Neuronal stem cell (in vitro differentiated cells): ENCODE measurements around the gene COL6A2.

Experiments used
- DNase-seq: peaks from one replicate; pipeline ENCODE4 v3.0.0-alpha.2; 2013; ENCODE audit warnings: low spot score
- H2AFZ ChIP-seq: one replicate; pipeline ENCODE4 v1.6.1; 2013; ENCODE audit warnings: mild to moderate bottlenecking, low read length, inconsistent platforms
- H2AK5ac ChIP-seq: 2 replicates; pipeline ENCODE4 v1.6.1; 2013; ENCODE audit warnings: low read depth, mild to moderate bottlenecking, inconsistent platforms, low read length, moderate library complexity, mixed read lengths
- H2BK120ac ChIP-seq: 2 replicates; pipeline ENCODE4 v1.6.1; 2013; ENCODE audit warnings: low read depth, mild to moderate bottlenecking, inconsistent platforms, low read length, moderate library complexity, mixed read lengths
- H2BK12ac ChIP-seq: one replicate; pipeline ENCODE4 v1.6.1; 2013; ENCODE audit warnings: low read length, inconsistent platforms
- H2BK15ac ChIP-seq: 2 replicates; pipeline ENCODE4 v1.6.1; 2013; ENCODE audit warnings: mild to moderate bottlenecking, low read length, inconsistent platforms, mixed read lengths
- H2BK5ac ChIP-seq: one replicate; pipeline ENCODE4 v1.6.1; 2013; ENCODE audit warnings: inconsistent platforms, mild to moderate bottlenecking, low read length, moderate library complexity
- H3K14ac ChIP-seq: one replicate; pipeline ENCODE4 v1.6.1; 2013; ENCODE audit warnings: low read length, inconsistent platforms
- H3K18ac ChIP-seq: 2 replicates; pipeline ENCODE4 v1.6.1; 2013; ENCODE audit warnings: low read length, inconsistent platforms
- H3K23ac ChIP-seq: 2 replicates; pipeline ENCODE4 v1.6.1; 2013; ENCODE audit warnings: low read depth, mild to moderate bottlenecking, mixed read lengths, low read length, inconsistent platforms; ENCODE audit not compliant: poor library complexity
- H3K27ac ChIP-seq: replicated peaks from 3 replicates; pipeline ENCODE4 v1.5.1; 2013; ENCODE audit warnings: low read length, inconsistent platforms
- H3K27me3 ChIP-seq, 3 experiments: 2 replicates each; pipeline ENCODE4 v1.6.1; 2013; ENCODE audit warnings: low read length in 3 of 3, mild to moderate bottlenecking in 2 of 3, inconsistent platforms in 1 of 3, low read depth in 1 of 3, mixed read lengths in 1 of 3, moderate library complexity in 1 of 3; ENCODE audit not compliant: control insufficient read depth in 3 of 3, insufficient read depth in 3 of 3
- H3K36me3 ChIP-seq, 2 donors: replicated peaks in 1 of 2; 2 replicates each; pipeline ENCODE4 v1.6.1; 2013; ENCODE audit warnings: low read length in 2 of 2; ENCODE audit not compliant: control insufficient read depth in 2 of 2, insufficient read depth in 2 of 2
- H3K4ac ChIP-seq: 2 replicates; pipeline ENCODE4 v1.6.1; 2013; ENCODE audit warnings: inconsistent platforms, mild to moderate bottlenecking, low read length, moderate library complexity
- H3K4me1 ChIP-seq, 2 donors: 1 replicate in 1 of 2; 2 replicates in 1 of 2; pipeline ENCODE4 v1.6.1; 2013; ENCODE audit warnings: low read length in 2 of 2, low read depth in 1 of 2; ENCODE audit not compliant: control insufficient read depth in 2 of 2, insufficient read depth in 1 of 2
- H3K4me2 ChIP-seq: one replicate; pipeline ENCODE4 v1.6.1; 2013; ENCODE audit warnings: mild to moderate bottlenecking, low read length, inconsistent platforms; ENCODE audit not compliant: insufficient read depth, poor library complexity, severe bottlenecking
- H3K4me3 ChIP-seq, 2 donors: 2 replicates each; pipeline ENCODE4 v1.5.1; 2013; ENCODE audit warnings: low read length in 2 of 2, mild to moderate bottlenecking in 2 of 2, inconsistent platforms in 1 of 2, moderate library complexity in 1 of 2
- H3K79me1 ChIP-seq: one replicate; pipeline ENCODE4 v1.6.1; 2013; ENCODE audit warnings: low read depth, mild to moderate bottlenecking, inconsistent platforms, low read length, moderate library complexity
- H3K9ac ChIP-seq: one replicate; pipeline ENCODE4 v1.6.1; 2013; ENCODE audit warnings: mild to moderate bottlenecking, low read depth, low read length, inconsistent platforms; ENCODE audit not compliant: poor library complexity
- H3K9me3 ChIP-seq, 2 donors: replicated peaks in 1 of 2; 2 replicates each; pipeline versions ENCODE3 to v1.6.1; 2013; ENCODE audit warnings: low read length in 2 of 2, mild to moderate bottlenecking in 2 of 2, inconsistent platforms in 1 of 2, low read depth in 1 of 2, mixed read lengths in 1 of 2, moderate library complexity in 1 of 2; ENCODE audit not compliant: control insufficient read depth in 2 of 2, insufficient read depth in 1 of 2
- H4K8ac ChIP-seq: one replicate; pipeline ENCODE4 v1.6.1; 2013; ENCODE audit warnings: low read depth, mild to moderate bottlenecking, inconsistent platforms, low read length, moderate library complexity
- H4K91ac ChIP-seq: one replicate; pipeline ENCODE4 v1.6.1; 2013; ENCODE audit warnings: low read length, low read depth, mild to moderate bottlenecking, inconsistent platforms; ENCODE audit not compliant: poor library complexity
- WGBS, 2 donors: extraction: QIAGEN DNeasy Blood & Tissue Kit; methylation state at CpG; one replicate each; pipeline ENCODE4 v1.1.7; 2013; ENCODE audit warnings: missing lambda C conversion rate in 2 of 2, mixed read lengths in 1 of 2; ENCODE audit not compliant: insufficient read length in 2 of 2, insufficient replicate concordance in 1 of 2; ENCODE audit errors: extremely low coverage in 2 of 2; 5-methylcytosine and 5-hydroxymethylcytosine counted together

COL6A2 gene

GRCh38 chr21:46142582-46143473, 44.9 kb downstream of the COL6A2 start:
- no peak overlapping the region for H2AK5ac ChIP-seq
- WGBS, 2 donors = no CpG with 5 or more reads among the region's 21 CpGs
- H3K4me2 ChIP-seq = peak overlapping the region; percentile 22
- H3K14ac ChIP-seq = no peak overlapping the region
- no peak overlapping the region for H3K9ac ChIP-seq
- peaks cover 2% of the 10 kb centered on the region for H3K79me1 ChIP-seq
- H3K4ac ChIP-seq = no peak overlapping the region
- H2BK15ac ChIP-seq = no peak overlapping the region
- peaks cover 3 to 8% of the 10 kb centered on the region in 2 donors for H3K9me3 ChIP-seq
- no peak overlapping the region for H2BK120ac ChIP-seq
- H2BK12ac ChIP-seq = no peak overlapping the region
- H2BK5ac ChIP-seq = peak overlapping the region; percentile 24
- no peaks in the 10 kb centered on the region for H3K36me3 ChIP-seq
- H4K8ac ChIP-seq = no peak overlapping the region
- peaks cover 2 to 4% of the 10 kb centered on the region in 2 donors for H3K4me1 ChIP-seq
- H3K27ac ChIP-seq = no peak overlapping the region
- no peak for DNase-seq
- H3K4me3 ChIP-seq = no peak overlapping the region
- no peak overlapping the region for H3K23ac ChIP-seq
- H4K91ac ChIP-seq = no peak overlapping the region
- peaks cover 0 to 16% (median 6%) of the 10 kb centered on the region in 3 experiments for H3K27me3 ChIP-seq
- H2AFZ ChIP-seq = peak overlapping the region; percentile 69
- H3K18ac ChIP-seq = peak overlapping the region; percentile 64

GRCh38 chr21:46144464-46145070, 46.7 kb downstream of the COL6A2 start:
- Histone ChIP-seq H3K14ac (peak overlapping the region; percentile 95), H3K23ac (no peak overlapping the region), H3K4ac (no peak overlapping the region), H3K27ac (no peak overlapping the region), H3K4me3 (no peak overlapping the region), H3K4me1 (peaks cover 2 to 4% of the 10 kb centered on the region in 2 donors), H4K8ac (no peak overlapping the region), H2AFZ (no peak overlapping the region), H2BK5ac (no peak overlapping the region), H3K4me2 (no peak overlapping the region), H2BK15ac (no peak overlapping the region), H3K9me3 (peaks cover 3 to 8% of the 10 kb centered on the region in 2 donors), H3K79me1 (peaks cover 2% of the 10 kb centered on the region), H2AK5ac (peak overlapping the region; percentile 76), H3K18ac (peak overlapping the region; percentile 81), H4K91ac (no peak overlapping the region), H2BK120ac (no peak overlapping the region), H3K36me3 (no peaks in the 10 kb centered on the region), H3K27me3 (peaks cover 0 to 16% (median 5%) of the 10 kb centered on the region in 3 experiments), H2BK12ac (peak overlapping the region; percentile 75), H3K9ac (no peak overlapping the region)
- no peak for DNase-seq
- whole genome bisulfite sequencing, 2 donors = no CpG with 5 or more reads among the region's 4 CpGs

DNA sequence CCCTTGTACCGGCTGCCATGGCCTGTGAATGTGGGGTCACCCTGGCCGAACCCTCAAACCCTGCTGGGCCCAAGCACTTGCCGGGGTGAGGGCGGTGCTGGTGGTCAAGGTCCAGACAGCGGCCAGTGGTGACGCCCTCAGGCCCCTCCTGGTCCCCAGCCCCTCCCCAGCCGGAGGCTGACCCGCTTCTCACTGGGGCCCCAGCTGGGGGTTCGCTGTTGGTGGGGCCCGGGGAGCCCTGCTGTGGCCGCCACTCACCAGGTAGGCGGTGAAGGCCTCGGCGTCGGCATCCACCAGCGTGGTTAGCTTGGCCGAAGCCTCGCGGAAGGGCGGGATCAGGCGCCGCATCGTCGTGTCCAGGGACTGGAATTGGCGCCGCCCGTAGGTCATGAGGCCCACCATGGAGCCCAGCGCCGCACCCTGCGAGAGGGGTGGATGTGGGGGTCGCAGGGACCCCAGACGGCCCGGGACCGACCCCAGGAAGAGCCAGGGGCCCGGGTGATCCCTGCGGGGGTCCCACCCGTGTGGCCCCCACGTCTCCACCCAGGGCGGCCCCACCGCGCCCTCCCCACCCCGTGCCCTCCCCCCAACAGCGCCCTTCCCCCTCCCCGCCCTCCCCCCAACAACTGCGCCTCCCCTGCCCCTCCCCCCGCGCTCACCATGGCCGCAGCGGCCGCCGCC, 47.4 kb downstream of the COL6A2 start:
- Histone ChIP-seq H3K4me2 (no peak overlapping the region), H3K27ac (no peak overlapping the region), H2BK120ac (no peak overlapping the region), H2AFZ (no peak overlapping the region), H3K23ac (no peak overlapping the region), H3K9me3 (peaks cover 2 to 8% of the 10 kb centered on the region in 2 donors), H3K18ac (peak overlapping the region; percentile 56), H3K36me3 (no peaks in the 10 kb centered on the region), H2AK5ac (peak overlapping the region; percentile 76), H3K4me1 (peaks cover 3 to 4% of the 10 kb centered on the region in 2 donors), H2BK15ac (no peak overlapping the region), H3K9ac (no peak overlapping the region), H4K8ac (no peak overlapping the region), H3K4ac (no peak overlapping the region), H3K27me3 (peaks cover 0 to 15% (median 0%) of the 10 kb centered on the region in 3 experiments), H3K4me3 (no peak overlapping the region), H3K79me1 (peaks cover 2% of the 10 kb centered on the region), H2BK5ac (peak overlapping the region; percentile 60), H2BK12ac (peak overlapping the region; percentile 75), H4K91ac (no peak overlapping the region), H3K14ac (peak overlapping the region; percentile 84)
- WGBS, 2 donors = no CpG with 5 or more reads among the region's 51 CpGs
- DNase-seq = no peak
